T1000 (cell line): ENCODE data around the gene NSRP1.
"Not testable (repeated sequence)": the region's sequence is repeated elsewhere in the genome, so short reads cannot be mapped to it uniquely, and the experiment has no call there.

ENCODE experiments used
- DNase-seq: peaks from one replicate; lab custom pipeline; 2025; ENCODE audit warnings: mixed read lengths; lab: John Stamatoyannopoulos, UW

NSRP1 gene

DNA sequence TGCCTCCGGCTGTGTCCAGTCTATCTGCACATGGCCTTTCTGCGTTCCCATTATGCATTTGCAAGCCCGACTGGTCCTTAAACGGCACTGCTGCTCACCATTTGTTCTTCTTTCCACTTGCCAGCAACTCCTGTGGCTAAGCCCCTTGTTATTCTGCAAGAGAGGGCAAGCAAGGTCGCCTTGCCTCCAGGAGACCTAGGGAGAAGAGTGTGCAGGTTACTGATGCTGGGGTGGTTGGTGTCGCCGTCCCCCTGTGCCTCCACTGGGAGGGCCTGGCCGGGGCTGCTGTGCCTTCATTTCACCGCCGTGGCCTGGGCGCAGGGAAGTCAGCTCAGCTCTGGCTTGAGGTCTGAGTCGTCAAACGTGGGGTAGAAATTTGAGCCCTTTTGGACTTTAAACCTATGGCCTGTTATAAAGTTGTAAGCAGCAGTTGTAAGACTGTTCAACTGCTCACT, 106.1 kb downstream of the NSRP1 start:
- no peak for DNase-seq

GRCh38 chr17:30224419-30224960, 107.9 kb downstream of the NSRP1 start:
- DNase-seq, result no peak

DNA sequence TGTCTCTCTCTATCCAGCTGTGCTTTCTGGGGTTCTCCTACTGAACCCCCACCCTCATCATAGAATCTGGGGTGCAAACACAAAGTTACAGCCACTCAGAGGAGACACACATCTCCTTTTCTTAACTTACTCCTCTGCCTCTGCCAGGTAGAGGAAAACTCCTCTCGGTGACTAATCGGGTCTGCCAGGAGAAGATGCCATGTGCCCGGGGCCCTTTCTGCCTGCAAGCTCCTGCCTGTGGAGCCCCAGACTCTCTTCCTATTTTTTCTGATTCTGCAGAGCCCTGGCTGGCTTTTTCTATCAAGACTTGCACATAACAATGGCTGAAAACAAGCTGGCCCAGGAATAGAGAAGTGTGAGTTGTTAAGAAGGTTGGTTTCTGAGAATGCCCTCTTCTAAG, 108.5 kb downstream of the NSRP1 start:
- DNase-seq, result no peak

DNA sequence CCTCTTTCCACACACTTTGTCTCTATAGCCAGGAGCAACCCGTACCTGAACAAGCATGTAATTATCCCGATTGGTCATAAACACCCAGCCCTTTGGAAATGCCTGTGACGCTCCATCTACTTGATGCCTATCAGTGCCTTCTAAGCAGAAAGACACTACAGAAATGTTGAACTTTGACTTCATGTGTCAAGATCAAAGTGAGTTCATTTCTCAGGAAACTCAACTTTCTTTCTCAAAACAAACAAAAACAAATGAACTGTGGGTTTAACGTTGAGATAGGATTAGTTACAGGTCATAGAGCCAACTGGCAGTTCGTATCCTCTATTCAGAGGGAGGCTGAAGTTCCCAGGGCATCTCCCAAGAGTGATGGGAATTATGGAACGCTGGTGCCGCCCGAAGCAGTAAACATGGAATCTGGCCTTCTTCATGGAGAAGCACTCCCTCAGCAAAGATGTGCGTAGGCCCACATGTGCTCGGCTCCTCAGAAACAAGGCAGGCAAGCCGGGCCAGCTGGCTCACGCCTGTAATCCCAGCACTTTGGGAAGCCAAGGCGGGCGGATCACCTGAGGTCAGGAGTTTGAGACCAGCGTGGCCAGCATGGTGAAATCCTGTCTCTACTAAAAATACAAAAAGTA, 109.4 kb downstream of the NSRP1 start:
- DNase-seq, result no peak

GRCh38 chr17:30226878-30227277, 110.3 kb downstream of the NSRP1 start:
- no peak for DNase-seq

DNA sequence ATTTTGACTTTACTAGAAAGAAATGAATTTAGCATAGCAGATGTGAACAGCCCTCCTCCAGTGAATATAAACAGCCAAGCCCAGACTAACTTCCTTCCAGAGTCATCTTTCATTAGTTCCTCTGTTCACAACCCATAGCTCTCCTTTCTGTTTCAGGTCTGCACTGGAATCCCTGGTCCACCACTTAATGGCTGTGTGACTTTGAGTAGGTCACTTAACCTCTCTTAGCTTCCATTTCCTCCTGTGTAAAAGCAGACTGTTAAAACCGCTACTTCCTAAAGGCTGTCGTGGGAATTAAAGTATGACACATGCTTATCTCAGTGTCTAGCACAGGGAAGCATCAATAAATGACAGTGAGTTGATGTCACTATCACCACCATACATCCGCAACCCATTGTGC, 111.4 kb downstream of the NSRP1 start:
- DNase-seq, result no peak

- DNase-seq, result no peak
Measured at GRCh38 chr17:30229012-30229411, 112.4 kb downstream of the NSRP1 start.

DNA sequence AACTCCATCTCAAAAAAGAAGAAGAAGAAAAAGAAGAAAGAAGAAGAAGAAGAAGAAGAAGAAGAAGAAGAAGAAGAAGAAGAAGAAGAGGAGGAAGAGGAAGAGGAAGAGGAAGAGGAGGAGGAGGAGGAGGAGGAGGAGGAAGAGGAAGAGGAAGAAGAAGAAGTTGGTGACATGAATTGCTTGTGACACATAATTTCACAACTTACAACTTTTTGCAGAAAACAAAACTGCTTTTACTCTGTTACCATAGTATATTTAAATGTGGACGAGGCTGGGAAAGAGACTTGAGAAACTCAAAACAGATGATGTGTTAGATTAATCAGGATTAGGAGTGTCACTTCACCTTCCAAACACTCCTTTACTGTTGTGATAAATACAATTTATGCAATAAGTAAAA, 113.4 kb downstream of the NSRP1 start:
- not testable (repeated sequence) for DNase-seq

DNA sequence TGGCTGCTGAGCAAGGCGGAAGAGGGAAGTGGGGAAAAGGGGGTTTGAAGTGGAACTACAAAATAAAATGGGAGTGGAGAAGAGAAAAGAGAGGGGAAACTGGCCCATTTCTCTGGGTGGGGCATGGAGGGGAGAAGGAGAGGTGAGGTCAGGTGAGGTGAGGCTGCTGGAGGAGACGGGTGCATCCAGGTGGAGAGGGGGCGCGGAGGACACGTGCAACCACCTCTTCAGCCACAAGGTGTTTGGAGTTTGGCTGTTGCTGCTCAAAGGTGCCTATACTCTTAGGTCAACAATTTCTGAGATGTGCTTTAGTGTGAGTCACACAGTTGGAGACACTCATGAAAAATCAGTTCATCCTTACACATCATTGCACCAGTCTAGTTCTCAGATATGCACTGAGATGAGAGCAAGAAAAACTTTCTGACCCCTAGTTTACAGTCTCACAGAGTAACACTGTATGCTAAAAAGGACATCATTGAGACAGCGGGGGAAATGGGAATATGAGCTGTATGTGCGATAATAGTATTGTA, 114.0 kb downstream of the NSRP1 start:
- no peak for DNase-seq

GRCh38 chr17:30232015-30232823, 115.6 kb downstream of the NSRP1 start:
- DNase-seq, result no peak

GRCh38 chr17:30232824-30233427, 116.3 kb downstream of the NSRP1 start:
- no peak for DNase-seq

- no peak for DNase-seq
Measured at GRCh38 chr17:30234296-30234695, 117.7 kb downstream of the NSRP1 start.

- DNase-seq, result no peak
Measured at GRCh38 chr17:30234964-30235363, 118.3 kb downstream of the NSRP1 start.

GRCh38 chr17:30235386-30236296, 119.0 kb downstream of the NSRP1 start, which contains the start of gene SLC6A4:
SLC6A4 (minus strand) TSS chr17:30235697; CDS start chr17:30221958, 13,739 bp downstream.
- DNase-seq, result no peak
